HG03439 (cell line): ENCODE results near the gene GRB14.
A peak's percentile ranks its signal among the peaks of the same experiment; 100 is the strongest.
"Not testable (repeated sequence)": the region's sequence is repeated elsewhere in the genome, so short reads cannot be mapped to it uniquely, and the experiment has no call there.

Experiments used
- ATAC-seq: cut with Tn5 transposase; IDR thresholded peaks from one replicate; pipeline ENCODE4 v1.9.1; 2021; ENCODE audit warnings: mild to moderate bottlenecking, moderate library complexity; ENCODE audit not compliant: unreplicated experiment

The GRB14 gene

GRCh38 chr2:164560902-164561301 lies 60.4 kb downstream of the GRB14 start:
- ATAC-seq: no peak

DNA sequence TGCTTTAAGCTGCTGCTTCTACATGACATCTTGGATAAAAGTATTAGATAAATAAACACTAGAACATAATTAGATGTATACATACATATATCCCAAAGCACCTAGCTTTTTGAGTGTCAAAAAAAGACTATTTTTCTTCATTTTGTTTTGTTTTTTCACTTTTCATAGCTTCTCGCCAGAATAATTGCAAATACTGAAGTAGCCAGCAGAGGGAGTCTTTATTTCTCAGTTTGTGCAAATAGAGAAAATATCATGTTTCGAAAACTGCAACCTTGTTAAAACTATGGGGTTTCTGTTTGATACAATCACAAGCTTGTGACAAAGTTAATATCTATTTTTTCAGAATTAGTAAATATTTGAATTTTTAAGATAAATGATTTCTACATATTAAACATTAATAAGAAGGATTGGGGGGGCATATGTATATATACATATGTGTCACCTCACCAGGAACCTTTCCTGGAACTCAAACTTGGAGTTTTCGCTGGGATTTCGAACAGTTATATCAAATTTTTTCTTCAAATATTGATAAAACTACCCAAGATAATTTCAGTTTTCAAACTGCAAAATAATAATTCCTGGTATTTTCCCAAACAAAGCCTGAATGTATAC lies 61.0 kb downstream of the GRB14 start:
- ATAC-seq: no peak

- ATAC-seq: no peak
Measured at GRCh38 chr2:164558450-164558849, 62.8 kb downstream of the GRB14 start.

GRCh38 chr2:164554487-164554886 lies 66.8 kb downstream of the GRB14 start:
- ATAC-seq: no peak

GRCh38 chr2:164551519-164551918 lies 69.8 kb downstream of the GRB14 start:
- ATAC-seq: no peak

DNA sequence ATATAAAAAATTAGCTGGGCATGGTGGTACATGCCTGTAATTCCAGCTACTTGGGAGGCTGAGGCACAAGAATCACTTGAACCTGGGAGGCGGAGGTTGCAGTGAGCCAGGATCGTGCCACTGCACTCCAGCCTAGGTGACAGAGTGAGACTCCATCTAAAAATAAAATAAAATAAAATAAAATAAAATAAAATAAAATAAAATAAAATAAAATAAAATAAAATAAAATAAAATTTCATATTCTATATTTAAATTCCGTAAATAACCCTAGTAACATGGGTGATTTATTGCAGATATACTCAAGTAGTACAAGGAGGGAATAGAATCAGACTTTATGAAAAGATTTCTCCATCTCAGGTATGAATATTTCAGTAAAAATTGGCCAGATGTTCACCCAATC lies 71.6 kb downstream of the GRB14 start:
- not testable (repeated sequence) for ATAC-seq

- ATAC-seq: no peak
Measured at GRCh38 chr2:164545484-164545883, 75.8 kb downstream of the GRB14 start.

DNA sequence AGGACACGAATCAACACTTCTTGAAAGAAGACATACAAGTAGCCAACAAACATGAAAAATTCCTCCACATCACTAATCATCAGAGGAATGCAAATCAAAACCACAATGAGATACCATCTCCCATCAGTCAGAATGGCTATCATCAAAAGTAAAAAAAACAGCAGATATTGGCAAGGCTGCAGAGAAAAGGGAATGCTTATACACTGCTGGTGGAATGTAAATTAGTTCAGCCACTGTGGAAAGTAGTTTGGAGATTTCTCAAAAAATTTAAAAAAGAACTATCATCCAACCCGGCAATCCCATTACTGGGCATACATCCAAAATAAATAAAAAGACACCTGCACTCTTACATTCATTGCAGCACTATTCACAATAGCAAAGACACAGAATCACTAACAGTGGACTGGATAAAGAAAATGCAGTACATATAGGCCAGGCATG lies 78.7 kb downstream of the GRB14 start:
- ATAC-seq: no peak

DNA sequence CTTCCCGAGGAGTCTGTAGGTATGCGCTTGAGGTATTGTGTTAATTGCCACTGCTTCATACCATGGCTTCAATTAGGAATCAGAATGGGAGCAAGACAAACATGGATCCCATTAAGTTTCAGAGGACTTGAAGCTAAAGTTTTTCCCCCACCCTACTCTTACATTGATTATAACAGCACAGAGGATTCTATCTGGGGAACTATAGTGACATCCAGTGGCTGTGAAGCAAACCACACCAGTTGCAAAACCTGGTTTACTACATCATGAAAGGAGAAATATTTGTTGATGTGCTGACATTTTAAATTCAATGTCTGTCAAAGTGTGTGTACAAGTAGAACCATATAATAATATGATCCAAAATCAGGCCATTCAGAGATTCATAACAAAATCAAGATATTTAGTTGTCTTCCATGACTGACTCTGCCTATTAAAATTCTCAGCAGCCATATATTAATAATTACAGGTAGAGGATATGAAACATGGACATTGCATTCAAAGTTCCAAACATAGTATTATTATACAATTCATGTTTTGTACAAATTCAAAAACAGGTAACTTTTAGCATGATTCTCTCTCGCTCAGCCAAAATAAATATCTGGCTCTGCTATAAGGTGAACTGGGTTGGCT lies 82.9 kb downstream of the GRB14 start:
- ATAC-seq: peak; percentile 72

GRCh38 chr2:164535280-164536025 lies 85.8 kb downstream of the GRB14 start:
- ATAC-seq: no peak

DNA sequence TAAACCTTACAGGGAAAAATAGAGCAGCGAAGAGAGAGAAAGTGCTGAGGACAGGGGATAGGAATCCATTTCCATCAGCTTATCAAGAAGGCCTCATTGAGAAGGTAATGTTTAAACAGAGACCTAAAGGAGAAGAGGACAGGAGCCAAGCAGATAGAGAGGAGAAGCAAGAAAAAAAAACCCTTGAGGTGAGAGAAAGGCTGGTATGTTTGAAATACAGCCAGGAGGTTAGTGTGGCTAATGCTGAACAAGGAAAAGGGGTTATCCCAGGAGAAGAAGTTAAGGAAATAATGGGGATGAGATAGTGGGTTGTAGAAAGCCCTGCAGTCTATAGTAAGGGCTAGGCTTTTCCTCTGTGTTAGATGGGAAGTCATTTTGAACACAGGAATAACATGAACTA lies 90.8 kb downstream of the GRB14 start:
- no peak for ATAC-seq

GRCh38 chr2:164523726-164524125 lies 97.6 kb downstream of the GRB14 start:
- no peak for ATAC-seq

DNA sequence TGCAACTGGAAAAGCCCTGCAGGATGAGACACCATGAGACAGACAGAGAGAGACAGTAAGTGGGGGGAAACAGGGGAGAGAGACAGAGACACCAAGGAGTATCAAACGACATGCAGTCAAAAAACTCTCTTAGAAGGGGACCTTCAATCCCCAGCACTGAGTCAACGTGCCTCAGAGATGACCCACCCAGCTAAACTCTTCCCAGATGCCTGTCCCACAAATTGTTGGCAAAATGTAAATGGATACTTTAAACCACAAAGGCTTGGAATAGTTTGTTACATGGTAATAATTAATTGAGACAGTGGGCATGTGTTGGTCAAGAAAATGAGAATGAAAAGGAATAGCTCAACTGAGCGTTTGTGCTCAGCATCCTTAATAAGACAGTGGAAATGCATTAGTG lies 98.3 kb downstream of the GRB14 start:
- no peak for ATAC-seq

- no peak for ATAC-seq
Measured at GRCh38 chr2:164522561-164522981, 98.7 kb downstream of the GRB14 start.

- ATAC-seq: no peak
Measured at GRCh38 chr2:164515734-164516133, 105.5 kb downstream of the GRB14 start.

DNA sequence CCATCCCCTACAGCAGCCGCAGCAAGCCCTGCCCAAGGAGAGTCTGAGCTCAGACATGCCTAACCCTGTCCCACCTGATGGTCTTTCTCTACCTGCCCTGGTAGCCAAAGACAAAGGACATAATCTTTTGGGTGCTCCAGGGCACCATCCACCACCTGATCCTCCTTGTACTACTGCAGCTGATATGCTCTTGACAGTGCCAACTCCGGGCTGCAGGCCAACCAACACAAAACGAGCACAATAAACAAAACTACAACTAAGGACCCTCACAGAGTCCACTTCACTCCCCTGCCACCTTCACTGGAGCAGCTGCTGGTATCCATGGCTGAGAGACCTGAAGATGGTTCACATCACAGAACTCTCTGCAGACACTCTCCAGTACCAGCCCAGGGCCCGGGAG lies 106.3 kb downstream of the GRB14 start:
- no peak for ATAC-seq

DNA sequence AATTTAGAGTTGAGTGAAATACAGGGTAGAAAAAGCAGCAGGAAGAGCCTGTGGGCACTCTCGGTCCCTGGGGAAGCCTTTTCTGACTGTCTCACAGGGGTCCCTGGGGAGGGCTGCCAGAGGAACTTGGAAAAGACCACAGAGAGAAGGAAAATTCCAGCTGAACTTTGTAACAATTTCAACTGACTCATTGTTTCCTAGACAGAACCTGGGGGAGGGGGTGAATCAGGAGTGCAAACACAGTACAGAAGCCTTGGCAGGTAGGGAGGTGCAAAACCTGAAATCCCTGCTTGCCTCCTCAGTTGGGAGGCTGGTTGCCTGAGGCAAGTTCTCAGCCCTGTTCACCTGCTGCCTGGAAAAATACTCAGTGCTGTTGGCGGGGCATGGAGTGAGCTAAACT lies 106.8 kb downstream of the GRB14 start:
- no peak for ATAC-seq

DNA sequence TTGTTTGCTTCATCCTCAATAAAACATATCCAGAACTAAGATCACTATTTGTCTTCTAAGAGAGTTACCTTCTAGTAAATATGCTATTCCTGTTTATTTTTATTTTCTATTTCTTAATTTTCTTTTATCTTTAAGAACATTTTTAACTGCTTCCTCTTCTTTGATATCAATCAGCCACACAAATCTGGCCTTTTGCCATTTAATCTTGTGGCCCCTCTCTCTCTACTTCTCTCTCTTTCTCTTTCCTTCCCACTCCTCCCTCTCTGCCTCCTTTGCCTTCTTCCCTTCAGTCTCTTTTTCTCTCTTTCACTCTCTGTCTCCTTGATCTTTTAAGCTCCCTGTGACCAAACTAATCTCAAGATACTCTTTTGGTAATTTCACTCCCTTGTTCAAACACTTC lies 108.4 kb downstream of the GRB14 start:
- ATAC-seq: no peak

GRCh38 chr2:164511738-164512137 lies 109.5 kb downstream of the GRB14 start:
- ATAC-seq: no peak

DNA sequence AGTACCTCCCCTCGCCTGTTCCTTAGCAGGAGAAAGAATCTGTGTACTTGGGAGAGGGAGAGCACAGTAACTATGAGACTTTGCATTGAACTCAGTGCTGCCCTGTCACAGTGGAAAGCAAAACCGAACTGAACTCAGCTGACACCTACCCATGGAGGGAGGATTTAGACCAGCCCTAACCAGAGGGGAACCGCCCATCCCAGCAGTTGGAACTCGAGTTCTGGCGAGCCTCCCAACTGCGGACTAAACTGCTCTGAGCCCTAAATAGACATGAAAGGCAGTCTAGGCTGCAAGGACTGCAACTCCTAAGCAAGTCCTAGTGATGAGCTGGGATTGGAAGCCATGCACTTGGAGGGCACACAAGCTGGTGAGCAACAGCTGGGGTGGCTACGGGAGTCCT lies 110.4 kb downstream of the GRB14 start:
- no peak for ATAC-seq

- no peak for ATAC-seq
Measured at GRCh38 chr2:164509137-164509877, 112.0 kb downstream of the GRB14 start.
